K562 (cell line): ENCODE measurements around the gene DHRS13. TPM values are rescaled to one million over a fixed set of nuclear protein-coding genes. Genes with fewer than 3 reads are reported as not detected.
A peak's percentile ranks its signal among the peaks of the same experiment; 100 is the strongest.

ENCODE experiments used
- FOXJ2 ChIP-seq: fragments of 200-800 bp; sonication (Bioruptor generic); IDR thresholded peaks from 2 replicates; pipeline ENCODE4 v1.6.1; 2016; ENCODE audit warnings: missing genetic modification characterization, missing compliant biosample characterization
- IRF2 ChIP-seq: sonication (generic); formaldehyde crosslinking; IDR thresholded peaks from 2 replicates; pipeline ENCODE4 v1.8.1; 2022; ENCODE audit warnings: mild to moderate bottlenecking, missing genetic modification reagents
- L3MBTL2 ChIP-seq: fragments of 450-650 bp; IDR thresholded peaks from 2 replicates; pipeline ENCODE4 v1.6.1; 2016; ENCODE audit warnings: mild to moderate bottlenecking, moderate library complexity
- PHTF2 ChIP-seq: fragments of 250-450 bp; sonication (Bioruptor Pico); IDR thresholded peaks from 2 replicates; pipeline ENCODE4 v1.5.0; 2021; ENCODE audit warnings: mild to moderate bottlenecking
- PML ChIP-seq: IDR thresholded peaks from 2 replicates; pipeline ENCODE4 v1.6.1; 2012; ENCODE audit warnings: low read length, inconsistent platforms
- SRSF3 ChIP-seq: fragments of 200-400 bp; formaldehyde crosslinking; IDR thresholded peaks from 2 replicates; pipeline ENCODE4 v1.6.1; 2016; ENCODE audit warnings: mild to moderate bottlenecking, low read length, moderate library complexity; ENCODE audit not compliant: insufficient read depth
- STAT5A ChIP-seq: IDR thresholded peaks from 2 replicates; pipeline ENCODE4 v1.6.1; 2012; ENCODE audit warnings: low read length, inconsistent platforms, borderline replicate concordance
- ZNF121 ChIP-seq: sonication (generic); formaldehyde crosslinking; conservative IDR thresholded peaks from 2 replicates; pipeline ENCODE4 v1.8.0; 2022; ENCODE audit warnings: missing genetic modification reagents
- ZNF57 ChIP-seq: fragments of 450-650 bp; formaldehyde crosslinking; IDR thresholded peaks from 2 replicates; pipeline ENCODE4 v1.4.0; 2020; ENCODE audit warnings: mild to moderate bottlenecking, moderate library complexity
- ZNF764 ChIP-seq: fragments of 250-450 bp; sonication (Bioruptor Pico); IDR thresholded peaks from 2 replicates; pipeline ENCODE4 v1.4.0; 2020; ENCODE audit warnings: low read depth, mild to moderate bottlenecking, moderate library complexity
- ZNF778 ChIP-seq: fragments of 450-650 bp; formaldehyde crosslinking; IDR thresholded peaks from 2 replicates; pipeline ENCODE4 v1.4.0; 2020; ENCODE audit warnings: mild to moderate bottlenecking, moderate library complexity
- polyA plus RNA-seq, 8 experiments: library from polyadenylated mRNA; depleted of rRNA in 4 of 8; stranded (reverse) in 5 of 8; unstranded in 3 of 8; fragments of >200 nt; fragmentation: Nextera tagmentation in 2 of 8; fragmentation: Illumina TruSeq in 1 of 8; extraction: Ambion mirVana in 2 of 8; extraction: Trizol in 1 of 8; gene quantifications; 2 replicates each; pipeline versions ENCODE4 v1.2.1 to v1.2.3, GENCODE V29; 2011 to 2014; ENCODE audit warnings: inconsistent platforms in 1 of 8, missing spikeins in 1 of 8
- total RNA-seq, 7 experiments: library from RNA; depleted of rRNA in 6 of 7; stranded (reverse); fragments of >200 nt in 6 of 7; fragmentation: Illumina TruSeq in 2 of 7; extraction: Trizol in 2 of 7; gene quantifications; 2 replicates each; pipeline versions ENCODE4 v1.2.1 to v1.2.3, GENCODE V29; 2011 to 2021; ENCODE audit warnings: low replicate concordance in 1 of 7
- TF ChIP-seq, protein P1 (sequence below): fragments of 250-450 bp; sonication (Bioruptor Pico); IDR thresholded peaks from 2 replicates; pipeline ENCODE4 v1.4.0; 2020; ENCODE audit warnings: borderline replicate concordance
- TF ChIP-seq, protein P2 (sequence below): IDR thresholded peaks from 2 replicates; pipeline ENCODE4 v1.6.1; 2016; ENCODE audit warnings: missing genetic modification characterization, missing compliant biosample characterization
- TF ChIP-seq, protein P3 (sequence below): fragments of 450-650 bp; IDR thresholded peaks from one replicate; pipeline ENCODE4 v1.6.1; 2018; ENCODE audit warnings: mild to moderate bottlenecking, moderate library complexity; ENCODE audit not compliant: partially characterized antibody
- TF ChIP-seq, protein P4 (sequence below): sonication (generic); formaldehyde crosslinking; IDR thresholded peaks from 2 replicates; pipeline ENCODE4 v1.8.1; 2022; ENCODE audit warnings: missing genetic modification reagents
- TF ChIP-seq, protein P5 (sequence below): fragments of 250-450 bp; sonication (Bioruptor Pico); IDR thresholded peaks from 2 replicates; pipeline ENCODE4 v1.8.0; 2021; ENCODE audit warnings: moderate library complexity, mild to moderate bottlenecking, inconsistent platforms
- TF ChIP-seq, protein P6 (sequence below): conservative IDR thresholded peaks from 2 replicates; pipeline ENCODE4 v1.6.1; 2011; ENCODE audit warnings: low read depth, mild to moderate bottlenecking, low read length; ENCODE audit not compliant: control insufficient read depth
- TF ChIP-seq, protein P7 (sequence below): fragments of 250-450 bp; sonication (Bioruptor Pico); IDR thresholded peaks from 2 replicates; pipeline ENCODE4 v1.9.0; 2021; ENCODE audit warnings: mild to moderate bottlenecking

Gene DHRS13
- total and polyA plus RNA-seq, 9 of the 15 experiments (the other 6 are each of a cell fraction or from before 2014, with no cell fraction given) = 0.32 to 52.3 (median 34.3) TPM; not detected in 1

DNA sequence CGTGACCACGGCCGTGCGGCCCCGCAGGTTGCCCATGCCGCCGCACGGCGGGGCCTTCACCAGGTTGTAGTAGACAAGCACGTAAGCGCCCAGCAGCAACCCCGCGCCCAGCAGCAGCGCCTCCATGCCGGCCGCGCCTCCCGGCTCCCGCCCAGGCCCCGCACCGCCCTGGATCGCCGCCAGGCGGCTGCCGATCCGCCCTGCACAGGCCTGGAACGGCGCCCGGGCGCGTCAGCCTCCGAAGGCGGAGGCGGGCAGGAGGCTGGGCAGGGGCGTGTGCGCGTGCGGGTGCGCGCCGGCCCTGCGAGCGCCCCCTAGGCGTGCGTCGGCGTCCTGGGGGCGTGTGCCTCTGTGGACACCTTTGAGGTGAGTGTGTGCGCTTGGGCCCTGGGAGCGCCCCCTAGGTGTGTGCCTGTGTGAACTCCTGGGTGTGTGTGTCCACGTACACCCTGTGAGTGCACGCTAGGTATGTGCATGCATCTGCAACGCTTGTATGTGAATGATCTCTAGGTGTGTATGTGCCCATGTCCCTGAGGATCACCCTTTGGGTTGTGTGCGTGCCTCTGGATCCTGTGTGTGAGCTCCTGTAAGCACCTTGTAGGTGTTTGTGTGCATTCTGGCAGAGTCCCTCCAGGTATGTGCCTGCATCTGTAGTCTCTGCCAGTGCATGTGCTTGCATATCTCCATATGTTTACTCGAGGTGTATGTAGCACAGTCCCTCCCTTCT, at the start of gene DHRS13 (continued):
- TF ChIP-seq, protein P1, sequence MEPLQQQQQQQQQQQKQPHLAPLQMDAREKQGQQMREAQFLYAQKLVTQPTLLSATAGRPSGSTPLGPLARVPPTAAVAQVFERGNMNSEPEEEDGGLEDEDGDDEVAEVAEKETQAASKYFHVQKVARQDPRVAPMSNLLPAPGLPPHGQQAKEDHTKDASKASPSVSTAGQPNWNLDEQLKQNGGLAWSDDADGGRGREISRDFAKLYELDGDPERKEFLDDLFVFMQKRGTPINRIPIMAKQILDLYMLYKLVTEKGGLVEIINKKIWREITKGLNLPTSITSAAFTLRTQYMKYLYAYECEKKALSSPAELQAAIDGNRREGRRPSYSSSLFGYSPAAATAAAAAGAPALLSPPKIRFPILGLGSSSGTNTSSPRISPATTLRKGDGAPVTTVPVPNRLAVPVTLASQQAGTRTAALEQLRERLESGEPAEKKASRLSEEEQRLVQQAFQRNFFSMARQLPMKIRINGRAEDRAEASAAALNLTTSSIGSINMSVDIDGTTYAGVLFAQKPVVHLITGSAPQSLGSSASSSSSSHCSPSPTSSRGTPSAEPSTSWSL = no peak
- TF ChIP-seq, protein P2, sequence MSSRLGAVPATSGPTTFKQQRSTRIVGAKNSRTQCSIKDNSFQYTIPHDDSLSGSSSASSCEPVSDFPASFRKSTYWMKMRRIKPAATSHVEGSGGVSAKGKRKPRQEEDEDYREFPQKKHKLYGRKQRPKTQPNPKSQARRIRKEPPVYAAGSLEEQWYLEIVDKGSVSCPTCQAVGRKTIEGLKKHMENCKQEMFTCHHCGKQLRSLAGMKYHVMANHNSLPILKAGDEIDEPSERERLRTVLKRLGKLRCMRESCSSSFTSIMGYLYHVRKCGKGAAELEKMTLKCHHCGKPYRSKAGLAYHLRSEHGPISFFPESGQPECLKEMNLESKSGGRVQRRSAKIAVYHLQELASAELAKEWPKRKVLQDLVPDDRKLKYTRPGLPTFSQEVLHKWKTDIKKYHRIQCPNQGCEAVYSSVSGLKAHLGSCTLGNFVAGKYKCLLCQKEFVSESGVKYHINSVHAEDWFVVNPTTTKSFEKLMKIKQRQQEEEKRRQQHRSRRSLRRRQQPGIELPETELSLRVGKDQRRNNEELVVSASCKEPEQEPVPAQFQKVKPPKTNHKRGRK (tag) = no peak
- TF ChIP-seq, protein P3, sequence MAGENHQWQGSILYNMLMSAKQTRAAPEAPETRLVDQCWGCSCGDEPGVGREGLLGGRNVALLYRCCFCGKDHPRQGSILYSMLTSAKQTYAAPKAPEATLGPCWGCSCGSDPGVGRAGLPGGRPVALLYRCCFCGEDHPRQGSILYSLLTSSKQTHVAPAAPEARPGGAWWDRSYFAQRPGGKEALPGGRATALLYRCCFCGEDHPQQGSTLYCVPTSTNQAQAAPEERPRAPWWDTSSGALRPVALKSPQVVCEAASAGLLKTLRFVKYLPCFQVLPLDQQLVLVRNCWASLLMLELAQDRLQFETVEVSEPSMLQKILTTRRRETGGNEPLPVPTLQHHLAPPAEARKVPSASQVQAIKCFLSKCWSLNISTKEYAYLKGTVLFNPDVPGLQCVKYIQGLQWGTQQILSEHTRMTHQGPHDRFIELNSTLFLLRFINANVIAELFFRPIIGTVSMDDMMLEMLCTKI = no peak
- TF ChIP-seq FOXJ2 (tag) = no peak
- TF ChIP-seq PML = no peak
- TF ChIP-seq STAT5A = no peak
- TF ChIP-seq ZNF121 (CRISPR knock-in tag) = no peak
- peak; percentile 63; the same call in 1 of the 2 replicates for TF ChIP-seq IRF2
- no peak for TF ChIP-seq SRSF3
- TF ChIP-seq, protein P4, sequence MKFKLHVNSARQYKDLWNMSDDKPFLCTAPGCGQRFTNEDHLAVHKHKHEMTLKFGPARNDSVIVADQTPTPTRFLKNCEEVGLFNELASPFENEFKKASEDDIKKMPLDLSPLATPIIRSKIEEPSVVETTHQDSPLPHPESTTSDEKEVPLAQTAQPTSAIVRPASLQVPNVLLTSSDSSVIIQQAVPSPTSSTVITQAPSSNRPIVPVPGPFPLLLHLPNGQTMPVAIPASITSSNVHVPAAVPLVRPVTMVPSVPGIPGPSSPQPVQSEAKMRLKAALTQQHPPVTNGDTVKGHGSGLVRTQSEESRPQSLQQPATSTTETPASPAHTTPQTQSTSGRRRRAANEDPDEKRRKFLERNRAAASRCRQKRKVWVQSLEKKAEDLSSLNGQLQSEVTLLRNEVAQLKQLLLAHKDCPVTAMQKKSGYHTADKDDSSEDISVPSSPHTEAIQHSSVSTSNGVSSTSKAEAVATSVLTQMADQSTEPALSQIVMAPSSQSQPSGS (CRISPR knock-in tag) = no peak
- no peak for TF ChIP-seq PHTF2 (CRISPR knock-in tag)
- TF ChIP-seq L3MBTL2 = peak; percentile 95
- TF ChIP-seq, protein P5, sequence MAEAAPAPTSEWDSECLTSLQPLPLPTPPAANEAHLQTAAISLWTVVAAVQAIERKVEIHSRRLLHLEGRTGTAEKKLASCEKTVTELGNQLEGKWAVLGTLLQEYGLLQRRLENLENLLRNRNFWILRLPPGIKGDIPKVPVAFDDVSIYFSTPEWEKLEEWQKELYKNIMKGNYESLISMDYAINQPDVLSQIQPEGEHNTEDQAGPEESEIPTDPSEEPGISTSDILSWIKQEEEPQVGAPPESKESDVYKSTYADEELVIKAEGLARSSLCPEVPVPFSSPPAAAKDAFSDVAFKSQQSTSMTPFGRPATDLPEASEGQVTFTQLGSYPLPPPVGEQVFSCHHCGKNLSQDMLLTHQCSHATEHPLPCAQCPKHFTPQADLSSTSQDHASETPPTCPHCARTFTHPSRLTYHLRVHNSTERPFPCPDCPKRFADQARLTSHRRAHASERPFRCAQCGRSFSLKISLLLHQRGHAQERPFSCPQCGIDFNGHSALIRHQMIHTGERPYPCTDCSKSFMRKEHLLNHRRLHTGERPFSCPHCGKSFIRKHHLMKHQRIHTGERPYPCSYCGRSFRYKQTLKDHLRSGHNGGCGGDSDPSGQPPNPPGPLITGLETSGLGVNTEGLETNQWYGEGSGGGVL (CRISPR knock-in tag) = no peak
- TF ChIP-seq, protein P6, sequence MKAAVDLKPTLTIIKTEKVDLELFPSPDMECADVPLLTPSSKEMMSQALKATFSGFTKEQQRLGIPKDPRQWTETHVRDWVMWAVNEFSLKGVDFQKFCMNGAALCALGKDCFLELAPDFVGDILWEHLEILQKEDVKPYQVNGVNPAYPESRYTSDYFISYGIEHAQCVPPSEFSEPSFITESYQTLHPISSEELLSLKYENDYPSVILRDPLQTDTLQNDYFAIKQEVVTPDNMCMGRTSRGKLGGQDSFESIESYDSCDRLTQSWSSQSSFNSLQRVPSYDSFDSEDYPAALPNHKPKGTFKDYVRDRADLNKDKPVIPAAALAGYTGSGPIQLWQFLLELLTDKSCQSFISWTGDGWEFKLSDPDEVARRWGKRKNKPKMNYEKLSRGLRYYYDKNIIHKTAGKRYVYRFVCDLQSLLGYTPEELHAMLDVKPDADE = peak; percentile 88
- TF ChIP-seq ZNF778 (CRISPR knock-in tag) = no peak
- TF ChIP-seq ZNF57 = no peak
- TF ChIP-seq ZNF764 (CRISPR knock-in tag) = no peak
- TF ChIP-seq, protein P7, sequence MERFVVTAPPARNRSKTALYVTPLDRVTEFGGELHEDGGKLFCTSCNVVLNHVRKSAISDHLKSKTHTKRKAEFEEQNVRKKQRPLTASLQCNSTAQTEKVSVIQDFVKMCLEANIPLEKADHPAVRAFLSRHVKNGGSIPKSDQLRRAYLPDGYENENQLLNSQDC (CRISPR knock-in tag) = no peak
